Measurements from ENCODE around the gene WDTC1. TPM values are rescaled to one million over a fixed set of nuclear protein-coding genes. Genes with fewer than 3 reads are reported as not detected.

WDTC1 gene
- total RNA-seq, 1 experiment from 2014 or later, result 20.1 TPM

DNA sequence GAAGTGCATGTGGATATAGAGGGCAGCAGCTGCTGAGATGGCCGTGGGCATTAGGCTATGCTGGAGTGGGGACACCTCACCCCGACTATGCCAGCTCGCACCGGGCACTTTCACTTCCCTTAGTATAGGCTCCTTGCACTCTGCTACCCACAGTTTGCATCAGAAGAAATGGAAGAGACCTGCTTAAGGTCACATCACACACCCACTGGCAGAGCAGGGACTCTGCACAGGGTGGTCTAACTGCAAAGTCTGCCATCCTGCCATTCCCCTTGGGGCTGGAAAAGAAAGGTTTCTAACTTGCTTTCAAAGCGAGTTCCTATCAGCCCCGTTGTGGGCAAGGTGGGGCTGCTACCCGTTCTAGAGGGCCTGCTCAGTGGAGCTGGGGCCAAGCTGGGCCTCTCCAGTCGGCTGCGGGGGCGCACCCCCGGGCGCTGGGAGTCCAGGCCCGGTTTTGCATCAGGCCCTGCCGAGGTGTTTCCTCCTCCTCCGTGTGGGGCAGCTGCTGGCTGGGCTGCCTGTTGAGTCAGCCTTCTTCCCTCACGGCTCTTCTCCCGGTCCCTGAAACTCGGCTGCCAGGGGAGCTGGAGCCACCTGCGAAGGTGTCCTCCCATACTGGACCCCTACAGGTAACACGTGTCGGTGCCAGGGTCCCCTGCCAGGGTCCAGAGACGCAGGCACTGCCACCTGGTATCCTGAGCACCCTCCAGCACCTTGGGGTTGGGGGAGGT, 107.3 kb downstream of the WDTC1 start, which contains the start of gene SYTL1:
Gene SYTL1 (plus strand): TSS at position 498 of the 728 bp plus-strand sequence. CDS start 3,313 bp downstream, outside the sequence.
- H3K27me3 Mint-ChIP-seq (ENCODE audit: low read depth), result peaks cover 2% of the 10 kb centered on the region; the same call in 1 of the 2 replicates
- TF ChIP-seq CBFB (CRISPR knock-in tag; IDR thresholded peaks at IDR 0.05; ENCODE audit: low read depth) (no peak), TEAD1 (CRISPR knock-in tag; IDR thresholded peaks at IDR 0.05) (no peak), ZNF138 (CRISPR knock-in tag; conservative IDR thresholded peaks at IDR 0.05) (no peak), ZBTB21 (CRISPR knock-in tag; IDR thresholded peaks at IDR 0.05; ENCODE audit: borderline replicate concordance) (no peak), SMAD3 (CRISPR knock-in tag; IDR thresholded peaks at IDR 0.05; ENCODE audit: borderline replicate concordance) (no peak), ZNF317 (CRISPR knock-in tag; IDR thresholded peaks at IDR 0.05; ENCODE audit: borderline replicate concordance, low read depth) (no peak), RELA (CRISPR knock-in tag; IDR thresholded peaks at IDR 0.05; ENCODE audit: borderline replicate concordance) (no peak), ESRRA (CRISPR knock-in tag; IDR thresholded peaks at IDR 0.05; ENCODE audit: borderline replicate concordance) (no peak)
- TF ChIP-seq, protein P1, sequence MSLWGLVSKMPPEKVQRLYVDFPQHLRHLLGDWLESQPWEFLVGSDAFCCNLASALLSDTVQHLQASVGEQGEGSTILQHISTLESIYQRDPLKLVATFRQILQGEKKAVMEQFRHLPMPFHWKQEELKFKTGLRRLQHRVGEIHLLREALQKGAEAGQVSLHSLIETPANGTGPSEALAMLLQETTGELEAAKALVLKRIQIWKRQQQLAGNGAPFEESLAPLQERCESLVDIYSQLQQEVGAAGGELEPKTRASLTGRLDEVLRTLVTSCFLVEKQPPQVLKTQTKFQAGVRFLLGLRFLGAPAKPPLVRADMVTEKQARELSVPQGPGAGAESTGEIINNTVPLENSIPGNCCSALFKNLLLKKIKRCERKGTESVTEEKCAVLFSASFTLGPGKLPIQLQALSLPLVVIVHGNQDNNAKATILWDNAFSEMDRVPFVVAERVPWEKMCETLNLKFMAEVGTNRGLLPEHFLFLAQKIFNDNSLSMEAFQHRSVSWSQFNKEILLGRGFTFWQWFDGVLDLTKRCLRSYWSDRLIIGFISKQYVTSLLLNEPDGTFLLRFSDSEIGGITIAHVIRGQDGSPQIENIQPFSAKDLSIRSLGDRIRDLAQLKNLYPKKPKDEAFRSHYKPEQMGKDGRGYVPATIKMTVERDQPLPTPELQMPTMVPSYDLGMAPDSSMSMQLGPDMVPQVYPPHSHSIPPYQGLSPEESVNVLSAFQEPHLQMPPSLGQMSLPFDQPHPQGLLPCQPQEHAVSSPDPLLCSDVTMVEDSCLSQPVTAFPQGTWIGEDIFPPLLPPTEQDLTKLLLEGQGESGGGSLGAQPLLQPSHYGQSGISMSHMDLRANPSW (CRISPR knock-in tag; conservative IDR thresholded peaks at IDR 0.05; ENCODE audit: low read depth), result no peak
- TF ChIP-seq, protein P2, sequence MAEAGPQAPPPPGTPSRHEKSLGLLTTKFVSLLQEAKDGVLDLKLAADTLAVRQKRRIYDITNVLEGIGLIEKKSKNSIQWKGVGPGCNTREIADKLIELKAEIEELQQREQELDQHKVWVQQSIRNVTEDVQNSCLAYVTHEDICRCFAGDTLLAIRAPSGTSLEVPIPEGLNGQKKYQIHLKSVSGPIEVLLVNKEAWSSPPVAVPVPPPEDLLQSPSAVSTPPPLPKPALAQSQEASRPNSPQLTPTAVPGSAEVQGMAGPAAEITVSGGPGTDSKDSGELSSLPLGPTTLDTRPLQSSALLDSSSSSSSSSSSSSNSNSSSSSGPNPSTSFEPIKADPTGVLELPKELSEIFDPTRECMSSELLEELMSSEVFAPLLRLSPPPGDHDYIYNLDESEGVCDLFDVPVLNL (CRISPR knock-in tag; IDR thresholded peaks at IDR 0.05; ENCODE audit: borderline replicate concordance, low read depth), result no peak
- TF ChIP-seq, protein P3, sequence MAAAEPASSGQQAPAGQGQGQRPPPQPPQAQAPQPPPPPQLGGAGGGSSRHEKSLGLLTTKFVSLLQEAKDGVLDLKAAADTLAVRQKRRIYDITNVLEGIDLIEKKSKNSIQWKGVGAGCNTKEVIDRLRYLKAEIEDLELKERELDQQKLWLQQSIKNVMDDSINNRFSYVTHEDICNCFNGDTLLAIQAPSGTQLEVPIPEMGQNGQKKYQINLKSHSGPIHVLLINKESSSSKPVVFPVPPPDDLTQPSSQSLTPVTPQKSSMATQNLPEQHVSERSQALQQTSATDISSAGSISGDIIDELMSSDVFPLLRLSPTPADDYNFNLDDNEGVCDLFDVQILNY (CRISPR knock-in tag; IDR thresholded peaks at IDR 0.05), result no peak
- TF ChIP-seq, protein P4, sequence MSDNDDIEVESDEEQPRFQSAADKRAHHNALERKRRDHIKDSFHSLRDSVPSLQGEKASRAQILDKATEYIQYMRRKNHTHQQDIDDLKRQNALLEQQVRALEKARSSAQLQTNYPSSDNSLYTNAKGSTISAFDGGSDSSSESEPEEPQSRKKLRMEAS (CRISPR knock-in tag; IDR thresholded peaks at IDR 0.05), result peak; percentile 62
- TF ChIP-seq, protein P5, sequence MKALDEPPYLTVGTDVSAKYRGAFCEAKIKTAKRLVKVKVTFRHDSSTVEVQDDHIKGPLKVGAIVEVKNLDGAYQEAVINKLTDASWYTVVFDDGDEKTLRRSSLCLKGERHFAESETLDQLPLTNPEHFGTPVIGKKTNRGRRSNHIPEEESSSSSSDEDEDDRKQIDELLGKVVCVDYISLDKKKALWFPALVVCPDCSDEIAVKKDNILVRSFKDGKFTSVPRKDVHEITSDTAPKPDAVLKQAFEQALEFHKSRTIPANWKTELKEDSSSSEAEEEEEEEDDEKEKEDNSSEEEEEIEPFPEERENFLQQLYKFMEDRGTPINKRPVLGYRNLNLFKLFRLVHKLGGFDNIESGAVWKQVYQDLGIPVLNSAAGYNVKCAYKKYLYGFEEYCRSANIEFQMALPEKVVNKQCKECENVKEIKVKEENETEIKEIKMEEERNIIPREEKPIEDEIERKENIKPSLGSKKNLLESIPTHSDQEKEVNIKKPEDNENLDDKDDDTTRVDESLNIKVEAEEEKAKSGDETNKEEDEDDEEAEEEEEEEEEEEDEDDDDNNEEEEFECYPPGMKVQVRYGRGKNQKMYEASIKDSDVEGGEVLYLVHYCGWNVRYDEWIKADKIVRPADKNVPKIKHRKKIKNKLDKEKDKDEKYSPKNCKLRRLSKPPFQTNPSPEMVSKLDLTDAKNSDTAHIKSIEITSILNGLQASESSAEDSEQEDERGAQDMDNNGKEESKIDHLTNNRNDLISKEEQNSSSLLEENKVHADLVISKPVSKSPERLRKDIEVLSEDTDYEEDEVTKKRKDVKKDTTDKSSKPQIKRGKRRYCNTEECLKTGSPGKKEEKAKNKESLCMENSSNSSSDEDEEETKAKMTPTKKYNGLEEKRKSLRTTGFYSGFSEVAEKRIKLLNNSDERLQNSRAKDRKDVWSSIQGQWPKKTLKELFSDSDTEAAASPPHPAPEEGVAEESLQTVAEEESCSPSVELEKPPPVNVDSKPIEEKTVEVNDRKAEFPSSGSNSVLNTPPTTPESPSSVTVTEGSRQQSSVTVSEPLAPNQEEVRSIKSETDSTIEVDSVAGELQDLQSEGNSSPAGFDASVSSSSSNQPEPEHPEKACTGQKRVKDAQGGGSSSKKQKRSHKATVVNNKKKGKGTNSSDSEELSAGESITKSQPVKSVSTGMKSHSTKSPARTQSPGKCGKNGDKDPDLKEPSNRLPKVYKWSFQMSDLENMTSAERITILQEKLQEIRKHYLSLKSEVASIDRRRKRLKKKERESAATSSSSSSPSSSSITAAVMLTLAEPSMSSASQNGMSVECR (CRISPR knock-in tag; IDR thresholded peaks at IDR 0.05; ENCODE audit: borderline replicate concordance), result no peak
- TF ChIP-seq, protein P6, sequence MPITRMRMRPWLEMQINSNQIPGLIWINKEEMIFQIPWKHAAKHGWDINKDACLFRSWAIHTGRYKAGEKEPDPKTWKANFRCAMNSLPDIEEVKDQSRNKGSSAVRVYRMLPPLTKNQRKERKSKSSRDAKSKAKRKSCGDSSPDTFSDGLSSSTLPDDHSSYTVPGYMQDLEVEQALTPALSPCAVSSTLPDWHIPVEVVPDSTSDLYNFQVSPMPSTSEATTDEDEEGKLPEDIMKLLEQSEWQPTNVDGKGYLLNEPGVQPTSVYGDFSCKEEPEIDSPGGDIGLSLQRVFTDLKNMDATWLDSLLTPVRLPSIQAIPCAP (CRISPR knock-in tag; IDR thresholded peaks at IDR 0.05), result no peak
- TF ChIP-seq, protein P7, sequence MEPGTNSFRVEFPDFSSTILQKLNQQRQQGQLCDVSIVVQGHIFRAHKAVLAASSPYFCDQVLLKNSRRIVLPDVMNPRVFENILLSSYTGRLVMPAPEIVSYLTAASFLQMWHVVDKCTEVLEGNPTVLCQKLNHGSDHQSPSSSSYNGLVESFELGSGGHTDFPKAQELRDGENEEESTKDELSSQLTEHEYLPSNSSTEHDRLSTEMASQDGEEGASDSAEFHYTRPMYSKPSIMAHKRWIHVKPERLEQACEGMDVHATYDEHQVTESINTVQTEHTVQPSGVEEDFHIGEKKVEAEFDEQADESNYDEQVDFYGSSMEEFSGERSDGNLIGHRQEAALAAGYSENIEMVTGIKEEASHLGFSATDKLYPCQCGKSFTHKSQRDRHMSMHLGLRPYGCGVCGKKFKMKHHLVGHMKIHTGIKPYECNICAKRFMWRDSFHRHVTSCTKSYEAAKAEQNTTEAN (CRISPR knock-in tag; IDR thresholded peaks at IDR 0.05), result no peak
- TF ChIP-seq, protein P8, sequence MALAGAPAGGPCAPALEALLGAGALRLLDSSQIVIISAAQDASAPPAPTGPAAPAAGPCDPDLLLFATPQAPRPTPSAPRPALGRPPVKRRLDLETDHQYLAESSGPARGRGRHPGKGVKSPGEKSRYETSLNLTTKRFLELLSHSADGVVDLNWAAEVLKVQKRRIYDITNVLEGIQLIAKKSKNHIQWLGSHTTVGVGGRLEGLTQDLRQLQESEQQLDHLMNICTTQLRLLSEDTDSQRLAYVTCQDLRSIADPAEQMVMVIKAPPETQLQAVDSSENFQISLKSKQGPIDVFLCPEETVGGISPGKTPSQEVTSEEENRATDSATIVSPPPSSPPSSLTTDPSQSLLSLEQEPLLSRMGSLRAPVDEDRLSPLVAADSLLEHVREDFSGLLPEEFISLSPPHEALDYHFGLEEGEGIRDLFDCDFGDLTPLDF (CRISPR knock-in tag; IDR thresholded peaks at IDR 0.05), result 0 out of 2 replicates have a peak, but pooled peaks have one; percentile 49
- TF ChIP-seq, protein P9, sequence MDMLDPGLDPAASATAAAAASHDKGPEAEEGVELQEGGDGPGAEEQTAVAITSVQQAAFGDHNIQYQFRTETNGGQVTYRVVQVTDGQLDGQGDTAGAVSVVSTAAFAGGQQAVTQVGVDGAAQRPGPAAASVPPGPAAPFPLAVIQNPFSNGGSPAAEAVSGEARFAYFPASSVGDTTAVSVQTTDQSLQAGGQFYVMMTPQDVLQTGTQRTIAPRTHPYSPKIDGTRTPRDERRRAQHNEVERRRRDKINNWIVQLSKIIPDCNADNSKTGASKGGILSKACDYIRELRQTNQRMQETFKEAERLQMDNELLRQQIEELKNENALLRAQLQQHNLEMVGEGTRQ (CRISPR knock-in tag; IDR thresholded peaks at IDR 0.05), result no peak
- TF ChIP-seq, protein P10, sequence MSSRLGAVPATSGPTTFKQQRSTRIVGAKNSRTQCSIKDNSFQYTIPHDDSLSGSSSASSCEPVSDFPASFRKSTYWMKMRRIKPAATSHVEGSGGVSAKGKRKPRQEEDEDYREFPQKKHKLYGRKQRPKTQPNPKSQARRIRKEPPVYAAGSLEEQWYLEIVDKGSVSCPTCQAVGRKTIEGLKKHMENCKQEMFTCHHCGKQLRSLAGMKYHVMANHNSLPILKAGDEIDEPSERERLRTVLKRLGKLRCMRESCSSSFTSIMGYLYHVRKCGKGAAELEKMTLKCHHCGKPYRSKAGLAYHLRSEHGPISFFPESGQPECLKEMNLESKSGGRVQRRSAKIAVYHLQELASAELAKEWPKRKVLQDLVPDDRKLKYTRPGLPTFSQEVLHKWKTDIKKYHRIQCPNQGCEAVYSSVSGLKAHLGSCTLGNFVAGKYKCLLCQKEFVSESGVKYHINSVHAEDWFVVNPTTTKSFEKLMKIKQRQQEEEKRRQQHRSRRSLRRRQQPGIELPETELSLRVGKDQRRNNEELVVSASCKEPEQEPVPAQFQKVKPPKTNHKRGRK (CRISPR knock-in tag; IDR thresholded peaks at IDR 0.05; ENCODE audit: borderline replicate concordance), result no peak

More for the DNA sequence above, 107.3 kb downstream of the WDTC1 start, which contains the start of gene SYTL1:
- POLR2A ChIA-PET, result interaction anchor here (0.6 to 2.0 kb wide), 6 partner anchors 8 to 83 kb away, joined by 4 to 12 read pairs (median 6); no protein-coding TSS in a partner anchor
- peak; percentile 72 for DNase-seq (ENCODE audit: low spot score)
- Mint-ChIP-seq H3K27ac (peak within 1 kb of the TSS; percentile 38), H3K4me3 (peak within 1 kb of the TSS; percentile 67), H3K36me3 (peaks cover 7% of the 10 kb centered on the region; the same call in 1 of the 2 replicates), H3K4me1 (peaks cover 39% of the 10 kb centered on the region), H3K9me3 (no peaks in the 10 kb centered on the region)
- peak; percentile 80 for ATAC-seq
- CTCF ChIA-PET, result interaction anchor here (0.7 to 4.5 kb wide), 14 partner anchors 9 to 1170 kb away, joined by 3 to 36 read pairs (median 6); partner anchors contain the start of gene MAP3K6
